CD4-positive, alpha-beta T cell treated with Interleukin-15 for 4 hours (primary cell): Measurements from ENCODE around the gene AQP5.

ENCODE experiments used
- DNase-seq: peaks from one replicate; pipeline ENCODE4 v3.0.0-alpha.2; 2020; ENCODE audit warnings: low spot score

AQP5 gene

DNA sequence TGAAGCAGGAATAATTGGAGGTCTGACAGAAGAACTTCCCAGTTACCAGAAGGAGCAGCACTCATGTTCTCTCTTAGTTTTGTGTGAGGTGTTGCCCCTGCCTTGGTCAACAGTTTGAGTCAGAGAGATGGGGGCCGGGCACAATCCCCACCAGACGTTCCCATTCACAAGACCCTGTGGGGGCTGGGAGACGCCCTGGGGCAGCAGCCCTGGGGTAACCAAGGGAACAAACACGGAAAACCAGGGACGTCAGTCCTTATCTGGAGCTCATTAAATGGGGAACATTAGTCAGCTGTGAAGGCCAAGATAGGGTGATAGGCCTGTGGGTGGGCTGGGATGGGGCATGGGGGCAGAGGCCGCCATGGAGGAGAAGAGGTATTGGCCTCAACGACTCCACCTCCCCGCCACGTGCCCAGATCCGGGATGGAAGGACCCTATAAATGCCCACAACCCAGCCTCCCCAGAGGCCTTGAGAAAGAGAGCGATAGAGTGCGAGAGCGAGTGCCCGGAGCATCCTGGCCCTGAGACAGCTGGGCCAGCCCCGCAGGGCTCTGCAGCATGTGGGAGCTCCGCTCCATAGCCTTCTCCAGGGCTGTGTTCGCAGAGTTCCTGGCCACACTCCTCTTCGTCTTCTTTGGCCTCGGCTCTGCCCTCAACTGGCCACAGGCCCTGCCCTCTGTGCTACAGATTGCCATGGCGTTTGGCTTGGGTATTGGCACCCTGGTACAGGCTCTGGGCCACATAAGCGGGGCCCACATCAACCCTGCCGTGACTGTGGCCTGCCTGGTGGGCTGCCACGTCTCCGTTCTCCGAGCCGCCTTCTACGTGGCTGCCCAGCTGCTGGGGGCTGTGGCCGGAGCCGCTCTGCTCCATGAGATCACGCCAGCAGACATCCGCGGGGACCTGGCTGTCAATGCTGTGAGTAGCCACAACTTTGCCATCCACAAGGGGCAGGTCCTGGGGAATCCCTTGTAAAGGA is 11.1 kb upstream of the AQP5 start, which contains the start of gene AQP2:
AQP2 (plus strand) TSS at position 465 of the 979 bp plus-strand sequence; CDS start at position 559, 94 bp downstream.
- no peak for DNase-seq

DNA sequence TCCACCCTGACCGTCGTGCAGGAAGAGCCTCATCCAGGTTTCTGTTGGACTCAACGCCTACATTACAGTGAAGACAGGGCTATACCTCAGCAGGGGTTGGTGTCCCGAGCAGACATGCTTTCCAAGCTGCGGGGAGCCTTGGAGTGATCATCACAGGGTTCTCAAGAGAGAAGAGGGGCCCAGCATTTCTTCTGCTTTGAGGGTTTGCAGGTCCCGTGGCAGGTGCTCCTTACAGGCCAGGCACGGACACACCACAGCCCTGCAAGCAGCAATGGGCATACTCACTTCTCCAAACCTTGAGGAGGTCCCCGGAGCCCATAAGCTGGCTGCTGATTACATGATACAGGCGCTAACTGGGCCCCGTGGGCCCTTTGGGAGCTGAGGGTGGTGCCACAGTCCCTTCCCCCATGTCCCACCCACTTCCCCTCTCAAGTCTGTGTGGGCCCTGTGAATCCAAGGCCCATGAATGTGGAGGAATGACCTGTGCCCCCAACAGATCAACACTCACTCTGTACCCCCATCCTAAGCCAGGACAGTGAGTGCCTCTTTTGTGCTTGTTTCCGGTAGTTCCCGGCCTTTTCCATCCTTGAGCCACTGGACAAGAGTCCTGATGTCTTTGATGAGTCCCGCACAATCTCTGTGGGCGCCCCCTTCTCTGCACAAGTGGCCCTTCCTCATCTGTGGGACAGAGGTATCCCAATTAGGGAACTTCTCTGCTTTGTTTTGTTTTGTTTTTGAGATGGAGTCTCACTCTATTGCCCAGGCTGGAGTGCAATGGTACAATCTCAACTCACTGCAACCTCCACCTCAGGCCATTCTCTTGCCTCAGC is 10.0 kb upstream of the AQP5 start:
- DNase-seq, result no peak

DNA sequence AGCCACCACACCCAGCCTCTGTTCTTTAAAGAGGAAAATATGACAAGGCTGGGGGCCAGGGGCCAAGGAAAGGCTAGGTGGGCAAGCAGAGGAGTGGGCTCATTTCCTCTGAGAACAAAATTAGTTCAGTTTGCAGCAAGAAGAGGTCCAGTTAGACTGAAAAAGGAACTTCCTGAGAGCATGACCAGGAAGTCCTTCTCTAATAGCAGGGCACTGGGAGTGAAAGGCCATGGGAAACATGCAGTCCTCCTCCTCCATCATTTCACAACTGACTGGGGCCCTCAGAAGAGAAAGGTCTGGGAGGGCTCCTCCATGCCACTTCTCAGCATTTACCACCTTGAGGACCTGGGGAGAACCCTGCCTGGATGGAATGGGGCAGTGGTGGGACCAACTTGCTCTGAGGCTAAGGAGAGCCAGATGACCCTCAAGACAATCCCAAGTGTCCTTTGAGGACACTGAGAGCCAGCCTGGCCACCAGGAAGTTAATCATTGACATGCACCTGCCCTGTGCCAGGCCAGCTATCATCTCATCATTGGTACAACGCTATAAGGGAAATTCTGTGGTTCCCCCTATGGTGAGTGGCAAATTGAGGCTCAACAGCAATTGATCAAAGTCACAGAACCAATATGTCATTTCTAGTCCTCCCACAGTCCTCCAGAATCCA is 9.1 kb upstream of the AQP5 start:
- no peak for DNase-seq

- DNase-seq, result no peak
These were observed 8.5 kb upstream of the AQP5 start for GRCh38 chr12:49953151-49953550.

DNA sequence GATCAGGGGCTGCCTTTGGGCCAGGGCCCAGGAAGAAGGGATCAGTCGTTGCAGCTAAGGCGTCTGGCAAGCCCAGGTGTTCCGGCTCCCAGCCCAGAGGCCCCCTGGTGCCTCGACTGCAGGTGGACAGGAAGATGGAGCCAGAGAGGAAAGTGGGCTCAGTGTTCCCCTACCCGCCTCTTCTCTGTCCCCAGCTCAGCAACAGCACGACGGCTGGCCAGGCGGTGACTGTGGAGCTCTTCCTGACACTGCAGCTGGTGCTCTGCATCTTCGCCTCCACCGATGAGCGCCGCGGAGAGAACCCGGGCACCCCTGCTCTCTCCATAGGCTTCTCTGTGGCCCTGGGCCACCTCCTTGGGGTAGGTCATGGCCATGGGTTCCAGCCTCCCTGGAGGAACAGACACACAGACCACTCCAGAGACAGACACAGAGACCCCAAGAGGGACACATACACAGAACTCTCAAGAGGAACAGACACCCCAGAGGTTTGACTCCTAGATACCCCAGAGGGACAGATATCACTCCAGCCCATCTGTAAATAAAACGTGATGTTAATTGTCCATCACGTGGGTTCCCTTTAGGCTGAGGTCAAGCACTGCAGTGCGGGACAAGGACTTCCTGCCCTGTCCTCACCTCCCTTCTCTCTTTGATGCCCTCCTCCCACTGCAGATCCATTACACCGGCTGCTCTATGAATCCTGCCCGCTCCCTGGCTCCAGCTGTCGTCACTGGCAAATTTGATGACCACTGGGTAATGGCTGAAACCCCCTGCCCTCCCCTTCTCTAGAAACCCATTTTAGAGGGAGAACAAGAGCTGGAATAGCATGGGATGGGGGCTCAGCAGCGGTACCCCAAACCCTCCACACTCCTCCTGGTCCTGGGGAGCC is 7.5 kb upstream of the AQP5 start:
- no peak for DNase-seq

DNA sequence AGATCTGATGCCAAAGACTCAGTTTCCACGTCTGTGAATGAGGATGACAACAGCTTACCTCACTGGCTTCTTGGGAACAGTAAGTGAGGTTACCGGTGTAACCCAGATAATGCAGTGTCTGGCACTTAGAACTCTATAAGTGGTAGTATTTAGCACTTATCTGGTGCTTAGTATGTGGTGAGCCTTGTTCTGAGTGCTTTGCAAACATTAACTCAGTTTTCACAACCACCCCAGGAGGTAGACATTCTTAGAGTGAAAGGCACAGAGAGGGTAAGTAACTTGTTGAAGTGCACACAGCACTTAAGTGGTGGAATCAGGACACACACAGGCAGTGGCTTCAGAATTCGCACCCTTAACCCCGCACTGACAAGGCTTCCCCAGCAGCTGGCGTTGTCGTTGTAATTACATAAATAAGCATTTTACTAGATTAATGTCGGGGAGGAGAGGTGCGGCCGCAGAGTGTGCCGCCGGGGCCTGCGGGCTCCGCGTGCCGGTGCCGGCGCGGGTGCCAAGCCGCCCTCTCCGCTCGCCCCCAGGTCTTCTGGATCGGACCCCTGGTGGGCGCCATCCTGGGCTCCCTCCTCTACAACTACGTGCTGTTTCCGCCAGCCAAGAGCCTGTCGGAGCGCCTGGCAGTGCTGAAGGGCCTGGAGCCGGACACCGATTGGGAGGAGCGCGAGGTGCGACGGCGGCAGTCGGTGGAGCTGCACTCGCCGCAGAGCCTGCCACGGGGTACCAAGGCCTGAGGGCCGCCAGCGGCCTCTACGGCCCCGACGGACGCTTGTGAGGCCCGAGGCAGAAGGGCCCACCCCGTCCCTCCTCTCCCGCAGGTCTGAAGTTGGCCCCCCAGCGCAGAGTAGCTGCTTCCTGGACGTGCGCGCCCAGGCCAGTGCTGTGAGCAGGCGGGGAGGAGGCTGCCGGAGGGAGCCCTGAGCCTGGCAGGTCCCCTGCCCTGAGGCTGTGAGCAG is 6.5 kb upstream of the AQP5 start:
- DNase-seq, result no peak

GRCh38 chr12:49955899-49956662 is 5.6 kb upstream of the AQP5 start:
- no peak for DNase-seq

DNA sequence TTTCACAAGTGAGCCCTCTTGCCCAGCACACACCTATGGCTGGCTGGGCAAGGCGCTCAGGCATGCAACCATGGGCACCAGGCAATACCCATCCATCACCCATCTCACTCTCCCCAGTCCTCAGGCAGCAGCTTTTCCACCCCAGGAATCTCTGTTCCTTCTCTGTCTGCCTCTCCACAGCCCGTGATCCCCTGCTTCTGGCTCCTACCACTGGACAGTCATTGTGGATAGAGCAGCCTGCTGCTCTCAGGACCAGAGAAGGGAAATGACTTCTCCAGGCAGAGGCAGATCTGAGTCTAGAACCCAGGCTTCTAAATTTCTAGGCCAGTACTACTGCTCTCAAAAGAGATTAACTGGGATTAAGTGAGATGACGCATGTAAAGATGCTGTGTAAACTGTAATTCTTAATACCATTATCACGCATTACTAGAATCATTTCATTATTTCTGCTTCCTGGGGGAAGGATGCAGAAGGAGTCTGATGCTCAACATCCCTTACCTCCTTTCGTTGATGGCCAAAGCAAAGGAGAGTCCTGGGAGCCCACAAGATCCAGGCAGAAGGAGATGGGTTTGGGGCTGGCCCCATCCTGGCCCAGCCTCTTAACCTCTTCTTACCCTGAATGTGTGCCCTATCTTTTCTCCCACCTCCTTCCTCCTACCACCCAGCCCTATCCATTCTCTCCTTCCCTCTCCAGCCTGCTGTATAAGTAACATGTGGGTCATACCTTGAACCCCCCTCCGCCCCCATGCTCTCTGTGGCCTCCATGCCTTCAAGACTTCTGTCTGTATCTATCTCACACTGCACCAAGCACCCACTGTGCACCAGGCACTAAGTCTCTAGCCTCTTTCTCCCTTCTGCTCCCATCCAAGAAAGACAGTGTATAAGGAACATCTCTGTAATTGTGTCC is 4.8 kb upstream of the AQP5 start:
- DNase-seq, result no peak

- DNase-seq, result no peak
These were observed 4.1 kb upstream of the AQP5 start for GRCh38 chr12:49957570-49957967.

GRCh38 chr12:49959685-49960473 is 1.8 kb upstream of the AQP5 start:
- DNase-seq, result no peak

DNA sequence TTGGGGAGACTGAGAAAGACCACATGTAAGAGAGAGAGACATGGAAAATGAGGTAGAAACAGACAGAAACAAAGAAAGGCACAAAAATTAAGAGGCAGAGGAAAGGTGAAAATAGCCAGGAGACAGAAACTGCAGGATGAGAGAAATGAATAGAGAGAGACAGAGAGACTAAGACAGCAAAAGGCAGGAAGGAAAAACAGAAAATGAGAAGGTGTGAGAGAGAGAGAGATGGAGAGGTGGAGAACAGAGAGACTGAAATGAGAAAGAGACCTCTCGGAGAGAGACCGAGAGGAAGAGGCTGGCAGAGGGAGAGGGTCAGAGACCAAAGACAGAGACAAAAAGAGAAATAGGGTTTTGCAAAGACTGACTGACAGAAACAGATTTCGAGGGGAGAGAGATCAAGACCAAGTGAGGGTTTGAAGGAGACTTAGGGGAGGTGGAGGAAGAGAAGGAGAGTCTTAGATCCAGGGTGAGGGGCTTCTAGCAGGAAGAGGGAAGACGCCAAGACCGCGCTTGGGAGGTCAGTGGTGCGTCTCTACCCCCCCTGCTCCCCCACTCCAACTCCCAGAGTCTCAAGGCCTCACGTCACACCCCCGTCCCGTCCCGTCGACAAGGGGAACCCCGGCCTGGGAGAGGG is 1.1 kb upstream of the AQP5 start:
- no peak for DNase-seq

DNA sequence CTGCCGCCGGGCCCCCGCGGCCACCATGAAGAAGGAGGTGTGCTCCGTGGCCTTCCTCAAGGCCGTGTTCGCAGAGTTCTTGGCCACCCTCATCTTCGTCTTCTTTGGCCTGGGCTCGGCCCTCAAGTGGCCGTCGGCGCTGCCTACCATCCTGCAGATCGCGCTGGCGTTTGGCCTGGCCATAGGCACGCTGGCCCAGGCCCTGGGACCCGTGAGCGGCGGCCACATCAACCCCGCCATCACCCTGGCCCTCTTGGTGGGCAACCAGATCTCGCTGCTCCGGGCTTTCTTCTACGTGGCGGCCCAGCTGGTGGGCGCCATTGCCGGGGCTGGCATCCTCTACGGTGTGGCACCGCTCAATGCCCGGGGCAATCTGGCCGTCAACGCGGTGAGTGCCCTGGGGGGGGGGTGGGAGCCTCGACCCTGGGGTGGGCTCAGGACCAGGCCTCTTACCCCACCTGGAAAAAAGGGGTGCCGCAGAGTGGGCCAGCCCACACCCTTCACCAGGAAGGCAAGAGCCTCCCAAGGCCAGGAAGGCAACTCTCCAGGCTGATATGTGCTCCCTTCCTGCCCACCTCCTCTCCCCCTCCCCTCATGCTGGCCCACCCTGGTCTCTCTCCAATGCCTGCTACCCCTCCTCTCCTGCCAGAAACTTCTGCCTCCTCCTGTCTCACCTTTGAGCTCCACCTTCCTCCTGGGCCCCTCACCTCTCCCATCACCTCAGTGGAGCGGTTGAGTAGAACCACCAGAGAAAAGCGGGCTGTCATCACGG is 507 bp downstream of the AQP5 start:
- no peak for DNase-seq

- DNase-seq, result no peak
These were observed 1.4 kb downstream of the AQP5 start for GRCh38 chr12:49962861-49963765.

DNA sequence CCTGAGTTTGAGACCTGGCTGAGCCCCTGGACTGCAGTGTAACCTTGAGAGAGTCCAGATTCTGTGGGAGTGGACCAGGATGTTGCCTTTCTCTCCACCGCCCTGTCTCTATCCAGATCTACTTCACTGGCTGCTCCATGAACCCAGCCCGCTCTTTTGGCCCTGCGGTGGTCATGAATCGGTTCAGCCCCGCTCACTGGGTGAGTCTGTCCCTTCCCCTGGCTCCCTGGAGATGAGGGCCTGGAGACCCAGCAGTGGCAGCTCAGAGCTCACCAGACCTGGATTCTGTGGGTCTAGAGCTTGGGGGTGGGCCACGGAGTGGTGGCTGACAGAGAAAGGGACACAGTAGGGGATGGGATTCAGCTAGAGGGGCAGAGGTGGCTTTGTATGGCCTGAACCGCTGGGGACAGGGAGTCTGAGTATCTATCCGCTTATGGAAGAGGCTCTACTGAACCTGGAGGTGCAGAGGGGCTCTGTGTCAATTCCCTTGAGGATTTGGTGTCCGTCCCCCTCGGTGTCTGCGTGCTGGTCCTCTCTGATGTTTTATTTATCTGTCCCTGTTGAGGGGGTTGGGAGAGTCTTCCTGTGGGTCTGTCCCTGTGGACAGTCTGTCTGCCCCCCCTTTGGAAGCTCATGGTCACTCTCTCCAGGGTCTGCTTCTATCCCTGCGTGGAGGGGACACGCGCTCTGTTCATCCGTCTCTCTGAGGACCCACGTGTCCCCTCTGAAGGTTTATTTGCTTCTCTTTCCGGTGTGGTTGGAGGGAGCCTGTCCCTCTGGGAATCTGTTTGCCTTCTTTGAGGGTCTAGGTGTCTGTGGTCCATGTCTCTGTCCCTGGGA is 2.5 kb downstream of the AQP5 start:
- no peak for DNase-seq
